ENCODE results near the gene PRKAG3.

DNA sequence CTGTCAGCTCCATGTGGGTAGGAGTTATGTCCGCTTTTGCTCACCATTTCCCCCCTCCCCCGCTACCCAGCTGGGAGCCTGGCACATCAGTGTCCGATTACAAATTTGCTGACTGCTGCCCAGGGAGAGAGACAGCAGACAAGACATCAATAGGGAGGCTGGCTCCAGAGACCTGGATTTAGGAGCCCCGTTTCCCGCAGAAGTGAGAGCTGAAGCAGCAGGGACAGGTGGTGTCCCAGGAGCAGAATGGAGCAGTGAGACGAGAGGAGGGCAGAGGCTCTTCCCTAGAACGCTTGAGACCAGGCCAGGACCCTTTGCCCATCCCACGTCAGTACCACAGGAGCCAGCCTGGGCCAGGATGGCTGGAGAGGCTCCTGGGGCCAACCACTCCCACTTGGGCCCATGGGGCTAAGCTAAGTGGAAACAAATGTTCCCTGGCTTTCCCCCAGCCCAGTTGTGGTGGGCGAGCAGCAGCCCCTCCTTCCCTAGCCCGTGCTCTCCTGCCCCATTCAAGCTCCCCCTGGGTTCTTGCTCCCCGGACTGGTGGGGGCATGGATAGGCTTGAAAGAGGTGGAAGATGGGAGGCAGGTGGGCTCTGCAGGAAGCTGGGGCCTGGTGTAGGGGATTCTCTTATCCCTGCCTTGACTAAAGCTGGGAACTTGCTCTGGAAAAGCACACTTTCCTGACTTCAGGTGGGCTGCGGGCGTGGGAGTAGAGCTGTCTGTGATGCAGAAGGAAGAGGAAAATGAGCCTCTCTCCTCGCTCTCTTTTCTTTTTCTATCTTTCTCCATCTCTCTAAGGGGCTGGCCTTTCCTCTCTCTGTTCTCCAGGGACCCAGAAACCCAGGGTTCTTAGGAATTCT, 23.9 kb upstream of the PRKAG3 start:
- TF ChIP-seq TEAD4 (IDR thresholded peaks at IDR 0.05) = no peak
- TF ChIP-seq CREB1 (IDR thresholded peaks at IDR 0.05; ENCODE audit: low read depth) = no peak
- TF ChIP-seq, protein P1, sequence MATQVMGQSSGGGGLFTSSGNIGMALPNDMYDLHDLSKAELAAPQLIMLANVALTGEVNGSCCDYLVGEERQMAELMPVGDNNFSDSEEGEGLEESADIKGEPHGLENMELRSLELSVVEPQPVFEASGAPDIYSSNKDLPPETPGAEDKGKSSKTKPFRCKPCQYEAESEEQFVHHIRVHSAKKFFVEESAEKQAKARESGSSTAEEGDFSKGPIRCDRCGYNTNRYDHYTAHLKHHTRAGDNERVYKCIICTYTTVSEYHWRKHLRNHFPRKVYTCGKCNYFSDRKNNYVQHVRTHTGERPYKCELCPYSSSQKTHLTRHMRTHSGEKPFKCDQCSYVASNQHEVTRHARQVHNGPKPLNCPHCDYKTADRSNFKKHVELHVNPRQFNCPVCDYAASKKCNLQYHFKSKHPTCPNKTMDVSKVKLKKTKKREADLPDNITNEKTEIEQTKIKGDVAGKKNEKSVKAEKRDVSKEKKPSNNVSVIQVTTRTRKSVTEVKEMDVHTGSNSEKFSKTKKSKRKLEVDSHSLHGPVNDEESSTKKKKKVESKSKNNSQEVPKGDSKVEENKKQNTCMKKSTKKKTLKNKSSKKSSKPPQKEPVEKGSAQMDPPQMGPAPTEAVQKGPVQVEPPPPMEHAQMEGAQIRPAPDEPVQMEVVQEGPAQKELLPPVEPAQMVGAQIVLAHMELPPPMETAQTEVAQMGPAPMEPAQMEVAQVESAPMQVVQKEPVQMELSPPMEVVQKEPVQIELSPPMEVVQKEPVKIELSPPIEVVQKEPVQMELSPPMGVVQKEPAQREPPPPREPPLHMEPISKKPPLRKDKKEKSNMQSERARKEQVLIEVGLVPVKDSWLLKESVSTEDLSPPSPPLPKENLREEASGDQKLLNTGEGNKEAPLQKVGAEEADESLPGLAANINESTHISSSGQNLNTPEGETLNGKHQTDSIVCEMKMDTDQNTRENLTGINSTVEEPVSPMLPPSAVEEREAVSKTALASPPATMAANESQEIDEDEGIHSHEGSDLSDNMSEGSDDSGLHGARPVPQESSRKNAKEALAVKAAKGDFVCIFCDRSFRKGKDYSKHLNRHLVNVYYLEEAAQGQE (IDR thresholded peaks at IDR 0.05; ENCODE audit: low read depth) = no peak
- no peak for TF ChIP-seq EP300 (IDR thresholded peaks at IDR 0.05; ENCODE audit: borderline replicate concordance)
